Osteocyte (in vitro differentiated cells): Measurements from ENCODE around the gene SDS. TPM values are rescaled to one million over a fixed set of nuclear protein-coding genes. Genes with fewer than 3 reads are reported as not detected.

Experiments
- DNase-seq: peaks from one replicate; pipeline ENCODE4 v3.0.0; 2021; ENCODE audit warnings: mixed read lengths; ENCODE audit not compliant: unreplicated experiment; ENCODE audit errors: extremely low spot score
- H3K27ac Mint-ChIP-seq: one replicate; pipeline ENCODE4 v1.8.0; 2021; ENCODE audit warnings: mild to moderate bottlenecking, mixed read lengths; ENCODE audit not compliant: unreplicated experiment
- H3K27me3 Mint-ChIP-seq: one replicate; pipeline ENCODE4 v1.8.0; 2021; ENCODE audit warnings: mixed read lengths; ENCODE audit not compliant: unreplicated experiment
- H3K36me3 Mint-ChIP-seq: one replicate; pipeline ENCODE4 v1.8.0; 2021; ENCODE audit warnings: mixed read lengths; ENCODE audit not compliant: unreplicated experiment
- H3K4me1 Mint-ChIP-seq: one replicate; pipeline ENCODE4 v1.8.0; 2021; ENCODE audit warnings: mixed read lengths; ENCODE audit not compliant: unreplicated experiment
- H3K4me3 Mint-ChIP-seq: one replicate; pipeline ENCODE4 v1.8.0; 2021; ENCODE audit warnings: mild to moderate bottlenecking, moderate library complexity, mixed read lengths; ENCODE audit not compliant: unreplicated experiment
- H3K9me3 Mint-ChIP-seq: one replicate; pipeline ENCODE4 v1.8.0; 2021; ENCODE audit warnings: mixed read lengths; ENCODE audit not compliant: unreplicated experiment
- CTCF ChIP-seq: fragments of 200-600 bp; sonication (generic); IDR thresholded peaks from 2 replicates; pipeline ENCODE4 v1.5.0; 2021; ENCODE audit warnings: antibody characterized with exemption, mild to moderate bottlenecking, moderate library complexity
- total RNA-seq: library from RNA; stranded (reverse); gene quantifications from 2 replicates; pipeline ENCODE4 v1.2.1, GENCODE V29; 2021

The SDS gene
- total RNA-seq, 1 donor from 2014 or later = not detected

- H3K9me3 Mint-ChIP-seq = no peaks in the 10 kb centered on the region
- H3K4me1 Mint-ChIP-seq = peaks cover 2% of the 10 kb centered on the region
- H3K27me3 Mint-ChIP-seq = peaks cover 8% of the 10 kb centered on the region
- H3K36me3 Mint-ChIP-seq = no peaks in the 10 kb centered on the region
- DNase-seq = no peak
- H3K27ac Mint-ChIP-seq = no peak overlapping the region
- H3K4me3 Mint-ChIP-seq = no peak overlapping the region
- no peak for TF ChIP-seq CTCF
Observed at GRCh38 chr12:113405694-113406093, 2.0 kb upstream of the SDS start.

GRCh38 chr12:113402586-113403260 lies 964 bp downstream of the SDS start:
- H3K4me3 Mint-ChIP-seq = no peak overlapping the region
- H3K36me3 Mint-ChIP-seq = no peaks in the 10 kb centered on the region
- no peaks in the 10 kb centered on the region for H3K4me1 Mint-ChIP-seq

GRCh38 chr12:113401066-113402000 lies 2.4 kb downstream of the SDS start:
- no peaks in the 10 kb centered on the region for H3K4me1 Mint-ChIP-seq
- TF ChIP-seq CTCF = no peak
- H3K27me3 Mint-ChIP-seq = peaks cover 9% of the 10 kb centered on the region

More at GRCh38 chr12:113402586-113403260, 964 bp downstream of the SDS start:
- Mint-ChIP-seq H3K27ac (no peak overlapping the region), H3K27me3 (peaks cover 6% of the 10 kb centered on the region), H3K9me3 (no peaks in the 10 kb centered on the region)
- no peak for DNase-seq
- TF ChIP-seq CTCF = no peak

GRCh38 chr12:113400362-113400761 lies 3.3 kb downstream of the SDS start:
- TF ChIP-seq CTCF = no peak
- Mint-ChIP-seq H3K9me3 (no peaks in the 10 kb centered on the region), H3K4me3 (no peak overlapping the region), H3K27ac (no peak overlapping the region), H3K4me1 (no peaks in the 10 kb centered on the region), H3K36me3 (no peaks in the 10 kb centered on the region), H3K27me3 (peaks cover 9% of the 10 kb centered on the region)
- no peak for DNase-seq

More at GRCh38 chr12:113401066-113402000, 2.4 kb downstream of the SDS start:
- Mint-ChIP-seq H3K27ac (no peak overlapping the region), H3K36me3 (no peaks in the 10 kb centered on the region), H3K9me3 (no peaks in the 10 kb centered on the region), H3K4me3 (no peak overlapping the region)
- DNase-seq = no peak

GRCh38 chr12:113399490-113399889 lies 4.2 kb downstream of the SDS start:
- DNase-seq = no peak
- no peak overlapping the region for H3K27ac Mint-ChIP-seq
- peaks cover 7% of the 10 kb centered on the region for H3K27me3 Mint-ChIP-seq
- H3K36me3 Mint-ChIP-seq = no peaks in the 10 kb centered on the region
- no peak overlapping the region for H3K4me3 Mint-ChIP-seq
- no peaks in the 10 kb centered on the region for H3K9me3 Mint-ChIP-seq
- TF ChIP-seq CTCF = no peak
- H3K4me1 Mint-ChIP-seq = no peaks in the 10 kb centered on the region
